PFSK-1 (cell line): ENCODE results near the gene SLC28A1.

ENCODE experiments used
- FOXP2 ChIP-seq: optimal IDR thresholded peaks from 2 replicates; pipeline ENCODE3; 2011; ENCODE audit warnings: borderline replicate concordance, control low read depth, inconsistent platforms; ENCODE audit not compliant: insufficient read depth; ENCODE audit errors: extremely low read length, extremely low read depth
- POLR2AphosphoS5 ChIP-seq: IDR thresholded peaks from 2 replicates; pipeline ENCODE4 v1.6.1; 2012; ENCODE audit warnings: low read depth, mild to moderate bottlenecking, control low read depth, low read length, moderate library complexity
- SIN3A ChIP-seq: IDR thresholded peaks from 2 replicates; pipeline ENCODE4 v1.6.1; 2012; ENCODE audit warnings: mild to moderate bottlenecking, low read length, moderate library complexity, borderline replicate concordance; ENCODE audit not compliant: insufficient read depth
- TAF1 ChIP-seq: IDR thresholded peaks from 2 replicates; pipeline ENCODE4 v1.6.1; 2012; ENCODE audit warnings: low read length, control low read depth, borderline replicate concordance; ENCODE audit not compliant: insufficient read depth
- TF ChIP-seq, protein P1 (sequence below), 2 experiments: IDR thresholded peaks; 2 replicates each; pipeline versions ENCODE4 v1.6.1 to v1.8.0; 2011 to 2012; ENCODE audit warnings: low read depth in 2 of 2, low read length in 2 of 2, control low read depth in 1 of 2, inconsistent platforms in 1 of 2, mild to moderate bottlenecking in 1 of 2, moderate library complexity in 1 of 2; ENCODE audit not compliant: insufficient read depth in 1 of 2

The SLC28A1 gene

DNA sequence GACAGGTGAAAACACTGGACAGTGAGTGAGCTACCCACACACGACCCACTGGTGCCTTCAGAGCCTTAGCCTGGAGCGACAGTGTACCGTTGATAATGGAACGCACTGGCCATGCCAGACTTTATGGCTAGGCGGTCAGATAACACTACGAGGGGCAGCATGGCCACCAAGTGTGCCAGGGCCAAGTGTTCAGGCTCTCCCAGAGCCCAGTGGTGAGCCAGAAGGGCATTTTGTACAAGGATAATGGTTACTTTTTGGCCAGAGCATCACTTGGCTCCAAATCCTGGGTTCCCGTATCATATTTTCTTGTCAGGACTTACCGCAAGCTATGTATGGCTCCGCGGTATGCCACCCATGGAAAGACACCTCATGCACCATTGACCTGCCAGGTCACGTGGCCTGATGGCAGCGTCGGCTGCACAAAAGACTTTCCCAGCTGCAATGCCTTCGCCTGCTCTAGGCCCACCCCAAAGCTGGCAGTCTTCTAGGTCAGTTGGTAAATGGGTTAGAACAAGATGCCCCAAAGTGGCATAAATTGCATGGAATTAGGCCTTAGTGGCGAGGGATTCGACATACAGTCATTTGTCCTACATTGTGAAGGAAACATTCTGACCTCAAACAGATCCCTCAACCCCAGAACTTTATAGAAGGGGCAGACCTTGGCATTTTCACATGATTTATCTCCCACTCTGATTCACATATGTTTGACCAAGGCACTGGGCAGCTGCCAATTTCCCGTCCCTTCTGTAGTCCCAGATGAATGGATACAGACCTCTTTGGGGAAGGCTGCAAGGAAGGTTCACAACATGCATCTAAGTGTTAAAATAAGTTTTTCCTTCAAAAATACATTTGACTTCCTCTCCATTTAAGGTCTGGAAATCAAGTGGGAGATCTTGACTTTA is 12.2 kb upstream of the SLC28A1 start:
- TF ChIP-seq SIN3A: no peak
- TF ChIP-seq TAF1: no peak
- no peak for TF ChIP-seq FOXP2
- TF ChIP-seq POLR2AphosphoS5: no peak
- TF ChIP-seq, protein P1, sequence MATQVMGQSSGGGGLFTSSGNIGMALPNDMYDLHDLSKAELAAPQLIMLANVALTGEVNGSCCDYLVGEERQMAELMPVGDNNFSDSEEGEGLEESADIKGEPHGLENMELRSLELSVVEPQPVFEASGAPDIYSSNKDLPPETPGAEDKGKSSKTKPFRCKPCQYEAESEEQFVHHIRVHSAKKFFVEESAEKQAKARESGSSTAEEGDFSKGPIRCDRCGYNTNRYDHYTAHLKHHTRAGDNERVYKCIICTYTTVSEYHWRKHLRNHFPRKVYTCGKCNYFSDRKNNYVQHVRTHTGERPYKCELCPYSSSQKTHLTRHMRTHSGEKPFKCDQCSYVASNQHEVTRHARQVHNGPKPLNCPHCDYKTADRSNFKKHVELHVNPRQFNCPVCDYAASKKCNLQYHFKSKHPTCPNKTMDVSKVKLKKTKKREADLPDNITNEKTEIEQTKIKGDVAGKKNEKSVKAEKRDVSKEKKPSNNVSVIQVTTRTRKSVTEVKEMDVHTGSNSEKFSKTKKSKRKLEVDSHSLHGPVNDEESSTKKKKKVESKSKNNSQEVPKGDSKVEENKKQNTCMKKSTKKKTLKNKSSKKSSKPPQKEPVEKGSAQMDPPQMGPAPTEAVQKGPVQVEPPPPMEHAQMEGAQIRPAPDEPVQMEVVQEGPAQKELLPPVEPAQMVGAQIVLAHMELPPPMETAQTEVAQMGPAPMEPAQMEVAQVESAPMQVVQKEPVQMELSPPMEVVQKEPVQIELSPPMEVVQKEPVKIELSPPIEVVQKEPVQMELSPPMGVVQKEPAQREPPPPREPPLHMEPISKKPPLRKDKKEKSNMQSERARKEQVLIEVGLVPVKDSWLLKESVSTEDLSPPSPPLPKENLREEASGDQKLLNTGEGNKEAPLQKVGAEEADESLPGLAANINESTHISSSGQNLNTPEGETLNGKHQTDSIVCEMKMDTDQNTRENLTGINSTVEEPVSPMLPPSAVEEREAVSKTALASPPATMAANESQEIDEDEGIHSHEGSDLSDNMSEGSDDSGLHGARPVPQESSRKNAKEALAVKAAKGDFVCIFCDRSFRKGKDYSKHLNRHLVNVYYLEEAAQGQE (IDR thresholded peaks at IDR 0.05; ENCODE audit: insufficient read depth in 1 of 2, low read depth in 2 of 2, low read length in 2 of 2): no peak

DNA sequence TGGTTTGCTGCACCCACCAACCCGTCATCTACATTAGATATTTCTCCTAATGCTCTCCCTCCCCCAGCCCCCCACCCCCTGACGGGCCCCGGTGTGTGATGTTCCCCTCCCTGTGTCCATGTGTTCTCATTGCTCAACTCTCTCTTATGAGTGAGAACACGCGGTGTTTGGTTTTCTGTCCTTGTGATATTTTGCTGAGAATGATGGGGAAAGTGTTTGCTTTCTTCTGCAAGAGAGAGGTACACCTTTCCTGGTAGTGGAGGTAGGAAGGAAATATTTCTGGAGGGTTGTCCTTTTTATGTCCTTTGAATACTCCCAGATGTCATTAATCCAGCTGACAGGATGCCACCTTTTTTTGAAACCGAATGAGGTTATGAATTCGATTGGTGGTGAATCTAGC is 10.5 kb upstream of the SLC28A1 start:
- TF ChIP-seq, protein P1 (IDR thresholded peaks at IDR 0.05; ENCODE audit: insufficient read depth in 1 of 2, low read depth in 2 of 2, low read length in 2 of 2): no peak
- TF ChIP-seq TAF1: no peak
- TF ChIP-seq FOXP2: no peak
- no peak for TF ChIP-seq SIN3A
- TF ChIP-seq POLR2AphosphoS5: no peak

DNA sequence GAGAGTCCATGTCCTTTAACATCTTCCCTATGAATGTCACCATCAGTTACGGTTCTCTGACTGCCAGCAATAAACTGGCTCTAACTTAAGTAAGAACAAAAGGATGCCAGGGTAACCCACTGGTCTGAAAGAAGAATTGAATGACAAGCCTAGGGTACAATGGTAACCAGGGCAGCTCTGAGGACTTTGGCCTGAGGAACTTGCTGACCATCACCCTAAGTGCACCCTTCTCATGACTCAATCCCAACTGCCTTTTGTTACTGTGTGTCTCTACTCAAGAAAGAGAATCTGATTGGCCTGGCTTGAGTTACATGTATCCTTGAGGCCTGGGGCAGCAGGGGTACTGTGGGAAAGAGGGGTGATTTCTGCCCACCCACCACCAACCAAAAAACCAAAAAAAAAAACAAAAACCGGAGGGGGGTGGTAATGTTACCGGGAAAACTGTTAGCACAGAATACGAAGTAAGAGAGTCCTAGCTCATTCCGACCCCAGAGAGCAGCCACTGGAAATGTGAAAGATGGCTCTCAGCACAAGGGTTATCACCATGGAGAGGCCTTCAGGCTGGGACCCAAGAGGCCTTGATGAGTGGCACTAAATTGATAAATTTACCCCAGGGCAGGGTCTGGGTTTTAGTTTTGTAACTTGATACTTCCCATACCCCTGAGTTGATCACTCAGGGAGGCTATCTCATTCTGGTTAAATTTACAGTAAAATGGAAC is 9.3 kb upstream of the SLC28A1 start:
- TF ChIP-seq FOXP2 (no peak), SIN3A (no peak), POLR2AphosphoS5 (no peak), TAF1 (no peak)
- TF ChIP-seq, protein P1 (IDR thresholded peaks at IDR 0.05; ENCODE audit: insufficient read depth in 1 of 2, low read depth in 2 of 2, low read length in 2 of 2): no peak

DNA sequence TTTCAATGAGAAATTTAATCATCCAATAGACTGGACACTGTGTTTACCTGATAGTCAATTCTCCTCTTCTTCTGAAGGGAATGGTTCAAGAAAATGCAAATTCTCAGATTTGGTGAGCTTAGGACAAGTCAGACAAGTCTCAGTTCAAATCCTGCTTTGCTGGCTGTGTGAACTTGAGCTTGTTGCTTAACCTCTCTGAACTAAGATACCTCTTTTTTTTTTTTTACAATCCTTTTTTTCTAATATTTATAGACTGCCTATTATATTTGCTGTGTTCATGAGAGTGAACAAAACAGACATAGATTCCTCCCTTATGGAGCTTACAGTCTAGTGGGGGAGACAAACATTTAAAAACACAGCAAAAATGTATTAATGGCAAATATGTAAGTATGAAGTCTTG is 8.2 kb upstream of the SLC28A1 start:
- TF ChIP-seq SIN3A (no peak), POLR2AphosphoS5 (no peak), TAF1 (no peak), FOXP2 (no peak)
- TF ChIP-seq, protein P1 (IDR thresholded peaks at IDR 0.05; ENCODE audit: insufficient read depth in 1 of 2, low read depth in 2 of 2, low read length in 2 of 2): no peak
